Measurements from ENCODE around the gene LPO. TPM values are rescaled to one million over a fixed set of nuclear protein-coding genes. Genes with fewer than 3 reads are reported as not detected.

Gene LPO
- total RNA-seq, 1 experiment from 2014 or later = 0.54 TPM

- no peaks in the 10 kb centered on the region for H3K36me3 Mint-ChIP-seq (ENCODE audit: insufficient read depth, unreplicated experiment)
- CTCF ChIA-PET = interaction anchor here (0.7 to 0.9 kb wide), 3 partner anchors 24 to 723 kb away, joined by 3 to 11 read pairs (median 3); no protein-coding TSS in a partner anchor
- no peak for TF ChIP-seq CTCF (IDR thresholded peaks at IDR 0.05; ENCODE audit: insufficient read depth in 1 of 2, low read depth in 1 of 2, low read length in 1 of 2, severe bottlenecking in 1 of 2, unreplicated experiment in 1 of 2)
- H3K4me1 Mint-ChIP-seq (ENCODE audit: low read depth, unreplicated experiment) = peaks cover 6% of the 10 kb centered on the region
- no peaks in the 10 kb centered on the region for H3K36me3 ChIP-seq (ENCODE audit: control insufficient read depth, insufficient read depth, low read length)
- no peaks in the 10 kb centered on the region for H3K4me1 ChIP-seq
- H3K27me3 ChIP-seq (replicated peaks; ENCODE audit: control insufficient read depth, insufficient read depth, low read length) = no peaks in the 10 kb centered on the region
- no TSS peak for BruUV-seq (replicated peaks)
- no peak overlapping the region for H3K27ac Mint-ChIP-seq (ENCODE audit: unreplicated experiment)
- no peaks in the 10 kb centered on the region for H3K9me3 ChIP-seq
- H3K4me3 Mint-ChIP-seq (ENCODE audit: unreplicated experiment) = no peak overlapping the region
- no peak overlapping the region for H3K4me3 ChIP-seq (ENCODE audit: low read depth, low read length)
- no peaks in the 10 kb centered on the region for H3K9me3 Mint-ChIP-seq (ENCODE audit: unreplicated experiment)
- H3K27me3 Mint-ChIP-seq (ENCODE audit: insufficient read depth, unreplicated experiment) = no peaks in the 10 kb centered on the region
- POLR2A ChIA-PET = no interaction called here
- intact Hi-C loops (cut with micrococcal nuclease; ENCODE audit: unreplicated experiment) = no loop called here
- DNase-seq = no peak
Measured at GRCh38 chr17:58281511-58282011, 43.2 kb downstream of the LPO start.

- intact Hi-C loops (cut with micrococcal nuclease; ENCODE audit: unreplicated experiment) = no loop called here
- Histone ChIP-seq H3K27me3 (replicated peaks; ENCODE audit: control insufficient read depth, insufficient read depth, low read length) (no peaks in the 10 kb centered on the region), H3K4me1 (no peaks in the 10 kb centered on the region), H3K9me3 (no peaks in the 10 kb centered on the region), H3K36me3 (ENCODE audit: control insufficient read depth, insufficient read depth, low read length) (no peaks in the 10 kb centered on the region), H3K4me3 (ENCODE audit: low read depth, low read length) (no peak overlapping the region)
- no peak for DNase-seq
- Mint-ChIP-seq H3K27me3 (ENCODE audit: insufficient read depth, unreplicated experiment) (no peaks in the 10 kb centered on the region), H3K36me3 (ENCODE audit: insufficient read depth, unreplicated experiment) (no peaks in the 10 kb centered on the region), H3K27ac (ENCODE audit: unreplicated experiment) (no peak overlapping the region), H3K4me3 (ENCODE audit: unreplicated experiment) (no peak overlapping the region), H3K9me3 (ENCODE audit: unreplicated experiment) (no peaks in the 10 kb centered on the region), H3K4me1 (ENCODE audit: low read depth, unreplicated experiment) (peaks cover 6% of the 10 kb centered on the region)
- POLR2A ChIA-PET = no interaction called here
- no TSS peak for BruUV-seq (replicated peaks)
- TF ChIP-seq CTCF (IDR thresholded peaks at IDR 0.05; ENCODE audit: insufficient read depth in 1 of 2, low read depth in 1 of 2, low read length in 1 of 2, severe bottlenecking in 1 of 2, unreplicated experiment in 1 of 2) = no peak
- CTCF ChIA-PET = interaction anchor here (0.7 kb wide), 1 partner anchor 722 kb away, joined by 3 read pairs; no protein-coding TSS in a partner anchor
Measured at GRCh38 chr17:58282442-58282841, 44.1 kb downstream of the LPO start.

GRCh38 chr17:58283674-58284612 lies 45.6 kb downstream of the LPO start:
- CTCF ChIA-PET = no interaction called here
- H3K4me1 ChIP-seq = no peaks in the 10 kb centered on the region

More at GRCh38 chr17:58283674-58284612, 45.6 kb downstream of the LPO start:
- Mint-ChIP-seq H3K9me3 (ENCODE audit: unreplicated experiment) (no peaks in the 10 kb centered on the region), H3K27ac (ENCODE audit: unreplicated experiment) (no peak overlapping the region), H3K27me3 (ENCODE audit: insufficient read depth, unreplicated experiment) (no peaks in the 10 kb centered on the region), H3K4me1 (ENCODE audit: low read depth, unreplicated experiment) (peaks cover 6% of the 10 kb centered on the region), H3K4me3 (ENCODE audit: unreplicated experiment) (no peak overlapping the region), H3K36me3 (ENCODE audit: insufficient read depth, unreplicated experiment) (no peaks in the 10 kb centered on the region)
- intact Hi-C loops (cut with micrococcal nuclease; ENCODE audit: unreplicated experiment) = no loop called here
- no TSS peak for BruUV-seq (replicated peaks)
- POLR2A ChIA-PET = no interaction called here
- Histone ChIP-seq H3K4me3 (ENCODE audit: low read depth, low read length) (no peak overlapping the region), H3K36me3 (ENCODE audit: control insufficient read depth, insufficient read depth, low read length) (no peaks in the 10 kb centered on the region), H3K9me3 (no peaks in the 10 kb centered on the region), H3K27me3 (replicated peaks; ENCODE audit: control insufficient read depth, insufficient read depth, low read length) (no peaks in the 10 kb centered on the region)
- no peak for DNase-seq
- no peak for TF ChIP-seq CTCF (IDR thresholded peaks at IDR 0.05; ENCODE audit: insufficient read depth in 1 of 2, low read depth in 1 of 2, low read length in 1 of 2, severe bottlenecking in 1 of 2, unreplicated experiment in 1 of 2)

Data from Caco-2 (cell line).